HG02884 (cell line): ENCODE results near the gene RREB1.

Experiments
- ATAC-seq: cut with Tn5 transposase; IDR thresholded peaks from one replicate; pipeline ENCODE4 v1.9.1; 2021; ENCODE audit warnings: mild to moderate bottlenecking, moderate library complexity; ENCODE audit not compliant: unreplicated experiment

Gene RREB1, protein sequence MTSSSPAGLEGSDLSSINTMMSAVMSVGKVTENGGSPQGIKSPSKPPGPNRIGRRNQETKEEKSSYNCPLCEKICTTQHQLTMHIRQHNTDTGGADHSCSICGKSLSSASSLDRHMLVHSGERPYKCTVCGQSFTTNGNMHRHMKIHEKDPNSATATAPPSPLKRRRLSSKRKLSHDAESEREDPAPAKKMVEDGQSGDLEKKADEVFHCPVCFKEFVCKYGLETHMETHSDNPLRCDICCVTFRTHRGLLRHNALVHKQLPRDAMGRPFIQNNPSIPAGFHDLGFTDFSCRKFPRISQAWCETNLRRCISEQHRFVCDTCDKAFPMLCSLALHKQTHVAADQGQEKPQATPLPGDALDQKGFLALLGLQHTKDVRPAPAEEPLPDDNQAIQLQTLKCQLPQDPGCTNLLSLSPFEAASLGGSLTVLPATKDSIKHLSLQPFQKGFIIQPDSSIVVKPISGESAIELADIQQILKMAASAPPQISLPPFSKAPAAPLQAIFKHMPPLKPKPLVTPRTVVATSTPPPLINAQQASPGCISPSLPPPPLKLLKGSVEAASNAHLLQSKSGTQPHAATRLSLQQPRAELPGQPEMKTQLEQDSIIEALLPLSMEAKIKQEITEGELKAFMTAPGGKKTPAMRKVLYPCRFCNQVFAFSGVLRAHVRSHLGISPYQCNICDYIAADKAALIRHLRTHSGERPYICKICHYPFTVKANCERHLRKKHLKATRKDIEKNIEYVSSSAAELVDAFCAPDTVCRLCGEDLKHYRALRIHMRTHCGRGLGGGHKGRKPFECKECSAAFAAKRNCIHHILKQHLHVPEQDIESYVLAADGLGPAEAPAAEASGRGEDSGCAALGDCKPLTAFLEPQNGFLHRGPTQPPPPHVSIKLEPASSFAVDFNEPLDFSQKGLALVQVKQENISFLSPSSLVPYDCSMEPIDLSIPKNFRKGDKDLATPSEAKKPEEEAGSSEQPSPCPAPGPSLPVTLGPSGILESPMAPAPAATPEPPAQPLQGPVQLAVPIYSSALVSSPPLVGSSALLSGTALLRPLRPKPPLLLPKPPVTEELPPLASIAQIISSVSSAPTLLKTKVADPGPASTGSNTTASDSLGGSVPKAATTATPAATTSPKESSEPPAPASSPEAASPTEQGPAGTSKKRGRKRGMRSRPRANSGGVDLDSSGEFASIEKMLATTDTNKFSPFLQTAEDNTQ (N-terminal part only)

DNA sequence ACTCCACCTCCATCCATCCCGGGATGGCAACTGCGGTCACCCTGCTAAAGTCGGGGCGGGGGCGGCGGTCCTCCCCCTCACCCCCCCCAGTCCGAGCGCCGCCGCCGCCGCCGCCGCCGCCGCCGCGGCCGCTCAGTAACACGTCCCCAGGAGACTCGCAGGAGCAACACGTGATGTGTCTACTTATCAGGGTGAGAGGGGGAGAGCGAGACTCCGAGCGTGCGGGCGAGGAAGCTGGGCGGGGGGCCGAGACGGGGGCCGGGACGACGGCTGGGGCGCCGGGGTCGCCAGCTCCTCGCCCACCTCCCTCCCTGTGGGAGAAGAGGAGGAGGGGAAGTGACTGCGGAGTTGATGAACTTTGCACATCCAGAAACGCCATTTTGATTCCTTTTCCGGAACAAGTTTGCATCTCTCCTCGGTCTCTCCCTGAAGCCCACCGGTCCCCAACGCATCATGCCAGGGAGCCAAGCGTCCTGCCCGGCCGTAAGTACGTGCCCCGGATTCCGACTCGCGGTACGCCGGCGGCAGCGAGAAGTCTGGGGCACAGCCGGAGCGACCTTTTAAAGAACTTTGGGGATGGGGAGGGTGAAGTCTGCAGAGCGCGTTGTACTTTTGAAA, at the start of gene RREB1:
Gene RREB1 (plus strand): TSS at position 384 of the 618 bp plus-strand sequence. CDS start 73,951 bp downstream, outside the sequence.
- peak; percentile 50 for ATAC-seq

DNA sequence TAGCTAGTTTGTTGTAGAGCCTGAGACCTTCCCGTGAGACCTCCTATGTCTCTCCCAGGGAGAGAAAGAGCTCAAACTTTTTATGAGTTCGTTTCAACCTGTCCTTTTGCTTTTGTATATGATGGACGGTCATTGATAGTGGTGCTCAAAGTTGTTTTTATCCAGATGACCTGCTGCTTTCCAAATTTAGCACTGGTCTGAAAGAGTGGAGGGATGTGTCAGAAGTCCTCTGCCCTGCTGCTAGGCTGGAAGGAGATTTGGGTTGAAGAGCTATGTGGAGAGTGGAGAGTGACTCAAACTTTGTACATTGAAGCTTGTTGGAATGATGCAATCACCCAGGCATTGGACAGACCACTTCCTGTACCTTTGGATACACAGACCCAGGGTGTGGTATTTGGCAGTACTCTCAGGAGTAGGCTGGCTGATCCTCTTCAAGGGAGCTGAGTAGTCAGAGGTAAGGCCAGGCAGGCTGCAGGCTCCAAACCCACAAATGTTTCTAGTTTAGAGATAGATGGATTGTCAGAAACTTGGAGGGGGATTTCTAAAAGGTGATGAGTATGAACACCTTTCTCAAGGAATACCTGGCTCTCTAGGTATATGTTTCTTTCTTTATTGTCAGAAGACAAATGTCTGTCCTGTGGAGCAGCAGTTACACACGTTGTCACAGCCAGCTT, 49.4 kb upstream of the RREB1 start:
- ATAC-seq: no peak

DNA sequence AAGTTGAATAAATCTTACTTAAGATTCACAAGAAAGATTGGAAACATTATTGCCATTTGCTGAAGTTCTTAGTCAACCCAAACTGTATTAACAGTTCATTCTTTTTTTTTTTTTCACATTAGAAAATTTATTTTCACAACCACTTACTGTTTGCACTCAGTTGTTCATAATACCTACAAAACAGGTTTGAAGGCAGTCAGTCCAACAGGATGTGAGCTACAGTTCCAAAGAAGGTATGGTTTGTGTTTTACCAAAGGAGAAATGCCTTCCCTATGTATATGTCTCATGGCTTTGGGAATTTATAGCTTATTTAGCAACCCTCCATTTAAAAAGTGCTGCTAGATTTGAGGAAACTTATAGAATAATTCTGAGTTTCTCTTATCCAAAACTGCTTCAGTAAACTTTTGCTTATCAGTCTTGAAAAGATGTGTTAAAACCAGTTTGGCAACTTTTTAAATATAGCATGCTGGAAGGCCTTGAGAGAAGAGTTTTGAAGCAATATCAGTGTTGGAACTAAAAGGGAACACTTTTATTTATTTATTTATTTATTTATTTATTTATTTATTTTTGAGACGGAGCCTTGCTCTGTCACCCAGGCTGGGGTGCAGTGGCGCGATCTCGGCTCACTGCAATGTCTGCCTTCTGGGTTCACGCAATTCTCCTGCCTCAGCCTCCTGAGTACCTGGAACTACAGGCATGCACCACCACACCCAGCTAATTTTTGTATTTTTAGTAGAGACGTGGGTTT, 46.8 kb upstream of the RREB1 start:
- ATAC-seq: no peak

DNA sequence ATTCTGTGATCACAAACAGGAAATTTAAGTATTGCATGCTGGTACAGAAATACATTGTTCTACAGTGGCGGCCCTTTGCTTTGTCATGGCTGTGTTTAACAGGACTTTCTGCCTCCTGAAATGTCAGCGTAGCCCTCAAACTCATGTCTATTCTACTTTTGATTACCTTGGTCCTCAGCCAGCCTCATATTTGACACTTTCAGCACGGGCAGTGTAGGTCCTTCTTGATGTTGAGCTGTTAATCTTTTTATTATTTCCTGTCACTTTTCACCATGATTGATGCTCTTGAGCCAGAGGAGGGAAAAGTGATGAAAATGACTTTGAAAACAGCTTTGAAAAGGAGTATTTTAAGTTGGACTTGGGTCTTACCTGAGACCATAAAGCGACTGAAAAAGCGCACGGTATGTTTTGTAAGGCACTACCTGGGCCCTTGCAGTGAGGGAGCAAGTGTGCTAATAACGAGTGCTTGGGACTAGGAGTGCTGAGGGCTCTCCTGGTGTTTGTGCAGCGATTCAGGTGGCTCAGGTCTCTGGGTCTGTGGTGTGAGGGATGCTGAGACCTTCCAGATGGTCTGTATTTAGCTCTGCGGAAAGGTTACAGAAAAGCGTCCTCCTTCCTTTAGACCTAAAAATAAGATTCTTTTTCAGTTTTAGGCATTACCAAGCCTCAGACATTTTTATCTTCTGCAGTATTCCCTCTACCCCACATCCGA, 45.2 kb upstream of the RREB1 start:
- no peak for ATAC-seq

DNA sequence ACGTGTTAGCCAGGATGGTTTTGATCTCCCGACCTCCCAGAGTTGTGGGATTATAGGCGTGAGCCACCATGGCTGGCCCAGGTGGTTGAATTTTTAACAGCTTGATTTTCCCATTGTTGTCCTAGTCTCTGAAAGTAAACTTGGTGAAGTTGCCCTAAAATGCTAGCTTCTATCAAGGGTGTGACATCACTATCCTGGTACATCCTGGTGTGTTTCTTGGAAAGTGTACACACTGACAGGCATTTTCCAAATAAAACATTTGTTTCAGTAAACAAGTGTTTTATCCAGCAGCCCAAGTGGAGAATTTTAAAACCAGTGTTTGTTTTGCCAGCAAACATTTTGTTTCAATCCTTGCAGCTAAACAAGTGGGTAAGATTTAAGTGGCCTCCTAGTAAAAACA, 40.5 kb upstream of the RREB1 start:
- ATAC-seq: no peak

DNA sequence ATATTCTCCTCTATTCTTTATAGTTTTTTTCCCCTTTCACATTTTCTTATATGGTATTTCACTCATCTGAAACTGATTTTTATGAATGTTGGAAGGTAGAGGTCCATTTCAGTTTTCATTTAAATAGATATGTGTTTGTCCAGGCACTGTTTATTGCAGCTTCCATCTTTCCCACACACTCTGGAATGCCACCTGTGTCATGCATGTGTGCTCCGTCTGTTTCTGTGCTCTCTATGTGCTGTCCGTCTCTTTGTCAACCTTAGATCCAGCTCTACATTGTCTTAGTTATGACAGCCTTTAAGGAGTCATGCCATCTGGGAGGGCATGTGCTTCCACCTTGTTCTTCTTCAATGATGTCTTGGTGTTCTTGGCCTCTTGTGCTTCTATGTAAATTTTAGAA, 36.4 kb upstream of the RREB1 start:
- no peak for ATAC-seq

DNA sequence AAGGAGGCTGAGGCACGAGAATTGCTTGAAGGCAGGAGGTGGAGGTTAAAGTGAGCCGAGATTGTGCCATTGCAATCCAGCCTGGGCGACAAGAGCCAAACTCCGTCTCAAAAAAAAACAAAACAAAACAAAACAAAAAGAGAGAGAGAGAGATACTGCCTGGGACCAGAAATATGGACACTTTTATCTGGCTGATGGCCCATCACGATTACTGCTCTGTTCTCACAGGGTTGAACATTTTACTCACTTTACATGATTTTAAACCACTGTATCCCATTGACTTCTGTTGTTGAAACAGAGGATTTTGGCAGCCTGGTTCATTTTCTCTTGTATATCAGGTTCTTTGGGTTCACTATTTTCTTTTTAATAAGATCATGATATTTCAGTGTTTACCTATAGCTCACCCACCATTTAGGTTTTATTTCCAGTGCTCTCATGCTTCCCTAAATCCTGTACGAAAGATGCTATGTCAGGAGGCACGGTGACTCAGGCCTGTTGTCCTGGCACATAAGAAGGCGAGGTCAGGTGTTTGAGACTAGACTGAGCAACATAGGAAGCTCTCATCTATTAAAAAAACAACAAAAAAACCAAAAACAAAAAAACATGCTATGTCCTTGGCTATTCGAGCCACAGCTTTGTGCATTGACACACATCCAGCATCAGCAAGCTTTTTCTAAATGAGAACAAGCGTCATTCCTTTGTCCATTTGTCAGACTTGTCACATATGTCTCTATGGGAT, 34.5 kb upstream of the RREB1 start:
- ATAC-seq: peak; percentile 33

DNA sequence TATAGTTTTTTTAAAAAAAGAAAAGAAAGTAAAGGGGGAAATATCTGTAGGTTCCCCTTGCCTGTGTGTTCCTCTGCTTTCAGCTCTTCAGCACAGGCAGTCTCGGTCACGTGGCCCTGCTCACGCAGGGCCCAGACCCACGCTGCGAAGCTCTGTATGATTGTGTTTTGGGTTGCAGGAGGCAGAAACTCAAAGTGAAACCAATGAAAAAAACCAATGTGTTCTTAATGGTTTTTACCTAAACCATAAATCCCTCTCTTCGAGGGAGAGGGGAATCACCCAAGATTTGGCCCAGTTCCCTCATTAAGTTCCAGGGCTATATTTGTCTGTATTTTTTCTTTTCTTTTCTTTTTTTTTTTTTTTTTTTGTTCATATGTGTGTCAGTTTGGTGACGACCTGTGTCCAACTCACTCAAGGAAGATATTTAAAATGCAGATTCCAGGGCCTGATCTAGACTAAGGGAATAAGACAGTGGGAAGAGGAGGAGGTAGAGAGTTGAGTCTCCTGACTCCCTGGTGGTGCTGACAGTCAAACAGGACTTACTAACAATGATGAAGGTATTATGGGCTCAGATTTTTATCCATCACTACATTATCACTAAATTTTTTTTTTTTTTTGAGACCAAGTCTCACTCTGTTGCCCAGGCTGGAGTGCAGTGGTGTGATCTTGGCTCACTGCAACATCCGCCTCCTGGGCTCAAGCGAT, 33.8 kb upstream of the RREB1 start:
- peak; percentile 98 for ATAC-seq

DNA sequence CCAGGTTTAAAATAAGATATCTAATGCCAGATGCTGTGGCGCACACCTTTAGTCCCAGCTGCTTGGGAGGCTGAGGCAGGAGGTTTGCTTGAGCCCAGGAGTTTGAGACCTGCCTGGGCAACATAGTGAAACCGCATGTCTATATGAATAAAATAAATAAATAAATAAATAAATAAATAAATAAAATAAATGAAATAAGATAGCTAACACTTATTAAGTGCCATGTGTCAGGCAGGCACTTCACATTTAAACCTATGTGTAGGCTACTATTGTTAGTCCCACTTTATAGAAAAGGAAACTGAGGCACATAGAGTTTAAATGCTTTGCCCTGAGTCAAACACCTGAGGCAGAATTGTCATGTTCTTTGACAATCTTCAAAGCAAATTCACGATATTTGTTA, 32.9 kb upstream of the RREB1 start:
- ATAC-seq: no peak

DNA sequence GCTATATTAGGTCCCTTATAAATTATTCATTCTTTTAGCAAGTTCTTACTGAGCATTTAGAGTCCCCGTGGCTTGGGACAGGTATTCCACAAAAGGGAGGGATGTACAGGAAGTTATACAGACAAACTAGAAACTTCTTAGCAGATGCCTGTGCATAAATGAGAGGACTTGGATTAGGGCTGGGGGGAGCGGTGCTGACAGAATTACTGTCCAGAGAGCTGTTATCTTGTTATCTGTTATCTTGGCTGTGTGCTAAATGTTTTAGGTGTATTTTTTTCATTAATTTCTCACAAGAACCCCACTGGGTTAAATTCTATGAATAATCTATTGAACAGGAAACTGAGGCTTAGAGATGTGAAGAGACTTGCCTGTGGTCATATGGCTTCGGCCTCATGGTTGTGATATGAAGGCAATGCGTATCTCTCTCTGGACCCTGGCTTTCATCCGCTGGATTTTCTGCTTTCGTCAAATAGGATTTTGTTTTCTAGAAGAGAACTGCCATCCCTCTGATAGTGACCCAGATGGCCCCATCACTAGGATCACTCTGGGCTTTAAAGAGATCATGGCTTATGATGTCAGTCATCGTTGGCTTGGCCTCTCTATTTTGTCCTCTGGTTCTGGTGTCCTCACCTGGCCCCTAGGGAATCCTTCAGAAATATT, 32.3 kb upstream of the RREB1 start:
- no peak for ATAC-seq

DNA sequence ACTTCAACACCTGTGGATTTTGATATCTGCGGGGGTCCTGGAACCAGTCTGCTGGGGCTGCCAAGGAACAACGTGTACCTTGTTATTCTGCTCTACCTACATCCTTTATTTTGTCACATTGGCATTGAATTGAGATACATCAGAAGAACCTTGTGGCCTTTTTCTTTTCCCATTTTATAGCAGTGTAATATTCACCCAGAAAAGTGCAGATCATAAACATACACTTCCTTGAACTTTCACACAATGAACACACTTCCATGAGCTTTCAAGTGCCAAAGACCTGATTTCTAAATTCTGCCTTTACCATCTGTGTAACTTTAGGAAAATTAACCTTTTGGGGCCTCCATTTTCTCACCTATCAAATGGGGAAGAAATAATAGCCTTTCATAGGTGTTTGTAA, 29.9 kb upstream of the RREB1 start:
- ATAC-seq: no peak

DNA sequence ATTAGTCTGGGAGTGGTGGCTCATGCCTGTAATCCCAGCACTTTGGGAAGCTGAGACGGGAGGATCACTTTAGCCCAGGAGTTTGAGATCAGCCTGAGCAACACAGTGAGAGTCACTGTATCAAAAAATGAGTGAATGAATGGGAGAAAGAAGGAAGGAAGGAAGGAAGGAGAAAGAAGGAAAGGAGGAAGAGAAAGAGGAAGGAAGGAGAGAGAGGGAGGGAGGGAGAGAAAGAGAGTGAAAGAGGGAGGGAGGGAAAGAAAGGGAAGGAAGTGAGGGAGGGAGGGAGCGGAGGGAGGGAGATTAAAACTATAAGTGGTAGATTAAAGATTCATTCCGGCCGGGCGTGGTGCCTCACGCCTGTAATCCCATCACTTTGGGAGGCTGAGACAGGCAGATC, 28.9 kb upstream of the RREB1 start:
- ATAC-seq: no peak

DNA sequence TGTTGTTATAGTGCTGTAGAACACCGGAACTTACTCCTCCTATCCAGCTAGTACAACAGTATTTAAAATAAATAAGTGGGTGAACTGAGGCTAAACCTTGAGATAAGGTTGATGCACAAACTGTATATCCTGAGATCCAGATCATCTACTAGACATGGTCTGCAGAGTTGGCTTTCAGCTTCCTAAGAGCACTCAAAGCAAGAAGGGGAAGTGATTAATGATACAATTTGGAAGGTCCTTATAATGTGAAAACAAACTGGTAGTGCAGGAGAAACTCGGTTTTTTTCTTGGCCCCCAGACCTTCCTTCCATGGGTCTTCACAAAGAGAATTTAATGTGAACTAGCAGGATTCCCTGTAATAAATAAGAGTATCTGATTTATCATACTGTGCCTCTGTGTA, 27.4 kb upstream of the RREB1 start:
- ATAC-seq: no peak

DNA sequence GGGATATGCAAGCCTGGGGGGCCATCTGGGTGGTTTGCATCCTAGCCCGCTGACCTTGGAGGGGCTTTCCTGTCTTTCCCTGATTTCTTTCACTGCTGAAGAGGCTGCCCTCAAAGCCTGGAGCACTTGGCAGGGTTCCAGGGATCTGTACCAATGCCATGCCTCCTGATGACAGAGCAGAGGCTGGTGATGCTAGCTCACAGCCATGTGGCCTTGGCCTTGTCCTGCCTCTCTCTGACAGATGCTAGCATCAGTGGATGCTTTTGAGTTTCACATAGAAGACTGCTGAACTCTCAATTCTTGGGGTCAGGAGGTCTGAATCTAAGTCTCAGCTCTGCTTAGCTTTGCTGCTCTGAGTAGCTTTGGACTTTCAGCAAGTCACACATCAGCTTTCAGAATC, 21.9 kb upstream of the RREB1 start:
- no peak for ATAC-seq

DNA sequence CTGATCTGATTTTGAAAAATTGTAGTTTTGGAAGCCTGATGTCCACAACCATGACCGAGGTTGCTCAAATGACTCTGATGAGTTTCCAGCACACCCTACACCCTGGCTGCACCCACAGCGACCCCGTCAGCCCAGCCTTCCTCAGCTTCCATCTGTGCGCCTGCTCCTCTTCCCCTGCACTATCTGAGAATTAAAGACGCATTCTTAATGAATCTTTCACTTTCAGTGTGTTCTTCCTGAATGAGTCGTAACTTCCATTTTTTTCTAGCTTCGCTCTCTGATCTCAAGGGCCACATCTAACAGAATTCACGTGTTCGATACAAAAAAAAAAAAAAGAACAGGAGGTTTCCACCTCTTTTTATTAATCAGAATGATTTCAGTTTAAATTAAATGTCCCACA, 21.3 kb upstream of the RREB1 start:
- ATAC-seq: peak; percentile 59

DNA sequence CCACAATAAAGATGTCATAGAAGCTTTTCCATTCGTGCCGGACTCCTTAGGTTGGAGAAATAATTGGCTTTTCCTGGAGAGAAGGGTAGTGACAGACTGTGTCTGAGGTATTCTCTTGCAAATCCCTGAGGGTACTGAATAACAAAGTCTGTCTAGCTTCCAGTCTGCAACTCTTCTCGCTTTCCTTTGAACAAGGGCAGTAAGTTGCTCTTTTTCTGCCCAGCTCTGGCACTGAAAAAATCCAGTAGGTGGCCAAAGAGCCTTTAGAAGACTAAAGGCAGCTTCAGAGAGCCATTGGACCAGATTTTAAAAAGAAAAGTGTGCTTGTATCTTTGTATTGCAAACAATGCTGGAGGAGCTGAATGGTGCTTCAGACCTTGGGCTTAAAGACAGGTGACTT, 20.7 kb upstream of the RREB1 start:
- ATAC-seq: no peak

DNA sequence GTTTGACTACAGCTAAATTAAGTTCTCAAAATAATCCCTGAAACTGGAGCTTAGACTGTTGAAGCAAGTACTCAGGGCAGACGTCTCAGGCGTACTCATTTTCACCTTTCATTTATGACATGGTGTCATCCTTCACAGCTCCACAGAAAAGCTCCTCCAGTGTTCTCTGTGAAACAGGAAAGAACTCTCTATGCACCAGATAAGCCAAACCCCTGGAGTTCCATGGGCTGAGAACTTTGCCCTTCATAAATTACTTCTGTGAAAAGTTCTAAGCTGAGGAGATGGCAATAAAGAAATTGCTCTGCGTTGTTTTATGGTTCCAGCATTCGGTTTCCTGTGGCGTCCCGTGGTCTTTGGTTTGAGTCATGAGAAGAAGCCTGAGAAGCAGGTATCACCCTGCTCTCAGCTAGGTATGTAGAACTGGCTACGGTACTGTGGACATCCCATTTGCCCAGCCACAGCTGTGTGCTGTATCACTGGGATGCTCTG, 20.2 kb upstream of the RREB1 start:
- peak; percentile 58 for ATAC-seq
